ENCODE data around the gene TCFL5. TPM values are rescaled to one million over a fixed set of nuclear protein-coding genes. Genes with fewer than 3 reads are reported as not detected.

TCFL5 gene
- total and polyA plus RNA-seq, 10 of the 15 experiments (the other 5 are each of a cell fraction or from before 2014, with no cell fraction given): 0.48 to 8.1 (median 3.8) TPM

DNA sequence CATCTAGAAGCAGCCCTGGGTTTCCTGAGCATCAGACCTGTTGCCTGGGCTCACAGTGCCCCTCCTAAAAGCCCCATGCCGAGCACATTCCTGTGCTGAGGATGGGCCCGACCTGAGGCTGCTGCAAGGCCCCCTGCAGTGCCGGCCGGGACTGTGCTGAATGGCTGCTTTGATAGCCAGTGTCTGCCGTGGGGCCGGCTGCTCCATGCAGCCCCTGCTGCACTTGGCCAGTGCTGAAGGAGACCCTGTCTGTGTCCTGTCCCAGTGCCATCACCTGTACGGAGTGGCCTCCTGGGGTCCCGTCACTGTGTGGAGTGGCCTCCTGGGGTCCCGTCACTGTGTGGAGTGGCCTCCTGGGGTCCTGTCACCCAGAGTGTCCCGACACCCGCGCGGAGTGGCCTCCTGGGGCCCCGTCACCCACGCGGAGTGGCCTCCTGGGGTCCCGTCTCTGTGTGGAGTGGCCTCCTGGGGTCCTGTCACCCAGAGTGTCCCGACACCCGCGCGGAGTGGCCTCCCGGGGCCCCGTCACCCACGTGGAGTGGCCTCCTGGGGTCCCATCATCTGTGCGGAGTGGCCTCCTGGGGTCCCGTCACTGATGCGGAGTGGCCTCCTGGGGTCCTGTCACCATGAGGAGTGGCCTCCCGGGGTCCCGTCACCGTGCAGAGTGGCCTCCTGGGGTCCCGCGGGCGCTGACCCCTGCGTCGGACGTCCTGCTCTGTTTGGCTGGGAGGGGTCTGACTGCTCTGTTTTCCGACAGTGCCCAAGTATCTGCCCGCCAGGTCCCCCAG lies 37.7 kb downstream of the TCFL5 start:
- Histone ChIP-seq H3K79me2 (ENCODE audit: control insufficient read depth, insufficient read depth, low read length) (no peaks in the 10 kb centered on the region), H3K9me3 (replicated peaks; ENCODE audit: control insufficient read depth, insufficient read depth, low read length) (no peaks in the 10 kb centered on the region), H3K4me2 (ENCODE audit: control insufficient read depth, insufficient read depth) (no peak overlapping the region), H3K4me1 (ENCODE audit: control insufficient read depth, insufficient read depth, low read length) (0 out of 2 replicates have a peak, but pooled peaks cover 2% of the 10 kb centered on the region), H3K36me3 (ENCODE audit: control insufficient read depth in 2 of 2, insufficient read depth in 2 of 2, low read length in 1 of 2) (no peaks in the 10 kb centered on the region), H3K9ac (ENCODE audit: control insufficient read depth, insufficient read depth, low read length) (no peak overlapping the region), H3K27ac (ENCODE audit: control insufficient read depth, insufficient read depth) (no peak overlapping the region), H3K27me3 (replicated peaks in 1 of 2; ENCODE audit: control insufficient read depth in 2 of 2, insufficient read depth in 2 of 2, low read length in 1 of 2) (0 out of 4 replicates have a peak, but pooled peaks cover 0 to 1% of the 10 kb centered on the region in 2 experiments), H3K4me3 (no peak overlapping the region), H2AFZ (ENCODE audit: control insufficient read depth, low read depth, low read length) (no peak overlapping the region), H4K20me1 (ENCODE audit: control insufficient read depth, insufficient read depth) (no peaks in the 10 kb centered on the region)
- POLR2A ChIA-PET: interaction anchor here (1.4 kb wide), 1 partner anchor 38 kb away, joined by 6 read pairs; the partner anchor contains the start of gene TCFL5
- CTCF ChIA-PET: interaction anchor here (0.9 to 2.2 kb wide), 11 partner anchors 8 to 356 kb away, joined by 3 to 14 read pairs (median 5); no protein-coding TSS in a partner anchor
- in situ Hi-C loops (cut with MboI): no loop called here
- DNase-seq (ENCODE audit: low read depth, low spot score) (no peak), ATAC-seq (no peak), FAIRE-seq (no peak)
- intact Hi-C loops (cut with micrococcal nuclease; ENCODE audit: unreplicated experiment): loop anchor here (2.0 kb wide), 1 partner anchor 77 kb away; no protein-coding TSS in a partner anchor
- SMC1A ChIA-PET (ENCODE audit: uncharacterized antibody, unreplicated experiment): interaction anchor here (1.1 to 1.5 kb wide), 3 partner anchors 25 to 75 kb away, joined by 4 to 9 read pairs (median 5); no protein-coding TSS in a partner anchor
- TF ChIP-seq IKZF2 (IDR thresholded peaks at IDR 0.05) (no peak), YY1 (IDR thresholded peaks at IDR 0.05; ENCODE audit: low read depth, low read length) (no peak), RBBP5 (conservative IDR thresholded peaks at IDR 0.05) (no peak), NFXL1 (IDR thresholded peaks at IDR 0.05; ENCODE audit: borderline replicate concordance) (no peak), KDM1A (IDR thresholded peaks at IDR 0.05; ENCODE audit: borderline replicate concordance) (no peak), RAD21 (IDR thresholded peaks at IDR 0.05; ENCODE audit: insufficient read depth, low read depth, low read length) (no peak), STAT1 (conservative IDR thresholded peaks at IDR 0.05) (no peak), PAX8 (IDR thresholded peaks at IDR 0.05) (no peak), ESRRA (IDR thresholded peaks at IDR 0.05; ENCODE audit: low read length) (no peak)
- TF ChIP-seq, protein P1, sequence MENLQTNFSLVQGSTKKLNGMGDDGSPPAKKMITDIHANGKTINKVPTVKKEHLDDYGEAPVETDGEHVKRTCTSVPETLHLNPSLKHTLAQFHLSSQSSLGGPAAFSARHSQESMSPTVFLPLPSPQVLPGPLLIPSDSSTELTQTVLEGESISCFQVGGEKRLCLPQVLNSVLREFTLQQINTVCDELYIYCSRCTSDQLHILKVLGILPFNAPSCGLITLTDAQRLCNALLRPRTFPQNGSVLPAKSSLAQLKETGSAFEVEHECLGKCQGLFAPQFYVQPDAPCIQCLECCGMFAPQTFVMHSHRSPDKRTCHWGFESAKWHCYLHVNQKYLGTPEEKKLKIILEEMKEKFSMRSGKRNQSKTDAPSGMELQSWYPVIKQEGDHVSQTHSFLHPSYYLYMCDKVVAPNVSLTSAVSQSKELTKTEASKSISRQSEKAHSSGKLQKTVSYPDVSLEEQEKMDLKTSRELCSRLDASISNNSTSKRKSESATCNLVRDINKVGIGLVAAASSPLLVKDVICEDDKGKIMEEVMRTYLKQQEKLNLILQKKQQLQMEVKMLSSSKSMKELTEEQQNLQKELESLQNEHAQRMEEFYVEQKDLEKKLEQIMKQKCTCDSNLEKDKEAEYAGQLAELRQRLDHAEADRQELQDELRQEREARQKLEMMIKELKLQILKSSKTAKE (IDR thresholded peaks at IDR 0.05; ENCODE audit: low read depth, poor library complexity, severe bottlenecking): no peak
- TF ChIP-seq, protein P2, sequence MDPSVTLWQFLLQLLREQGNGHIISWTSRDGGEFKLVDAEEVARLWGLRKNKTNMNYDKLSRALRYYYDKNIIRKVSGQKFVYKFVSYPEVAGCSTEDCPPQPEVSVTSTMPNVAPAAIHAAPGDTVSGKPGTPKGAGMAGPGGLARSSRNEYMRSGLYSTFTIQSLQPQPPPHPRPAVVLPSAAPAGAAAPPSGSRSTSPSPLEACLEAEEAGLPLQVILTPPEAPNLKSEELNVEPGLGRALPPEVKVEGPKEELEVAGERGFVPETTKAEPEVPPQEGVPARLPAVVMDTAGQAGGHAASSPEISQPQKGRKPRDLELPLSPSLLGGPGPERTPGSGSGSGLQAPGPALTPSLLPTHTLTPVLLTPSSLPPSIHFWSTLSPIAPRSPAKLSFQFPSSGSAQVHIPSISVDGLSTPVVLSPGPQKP (IDR thresholded peaks at IDR 0.05; ENCODE audit: low read depth, low read length): no peak
- BruUV-seq (replicated peaks): no TSS peak
- WGBS (ENCODE audit: insufficient coverage, insufficient replicate concordance, low lambda C conversion rate, missing lambda C conversion rate): 80% methylated on average over 31 of the region's 38 CpGs
- RAD21 ChIA-PET (ENCODE audit: unreplicated experiment): interaction anchor here (0.9 to 1.7 kb wide), 7 partner anchors 30 to 357 kb away, joined by 3 to 11 read pairs (median 4); no protein-coding TSS in a partner anchor
